Measurements from ENCODE around the gene NATD1. TPM values are rescaled to one million over a fixed set of nuclear protein-coding genes. Genes with fewer than 3 reads are reported as not detected.

The NATD1 gene
- total and polyA plus RNA-seq, 2 experiments from 2014 or later = 3.6 to 5.0 TPM

GRCh38 chr17:21250854-21251253 is 2.4 kb downstream of the NATD1 start:
- no peak overlapping the region for H3K4me2 ChIP-seq (ENCODE audit: unreplicated experiment)
- in situ Hi-C loops (cut with MboI) = no loop called here
- no peak for DNase-seq

DNA sequence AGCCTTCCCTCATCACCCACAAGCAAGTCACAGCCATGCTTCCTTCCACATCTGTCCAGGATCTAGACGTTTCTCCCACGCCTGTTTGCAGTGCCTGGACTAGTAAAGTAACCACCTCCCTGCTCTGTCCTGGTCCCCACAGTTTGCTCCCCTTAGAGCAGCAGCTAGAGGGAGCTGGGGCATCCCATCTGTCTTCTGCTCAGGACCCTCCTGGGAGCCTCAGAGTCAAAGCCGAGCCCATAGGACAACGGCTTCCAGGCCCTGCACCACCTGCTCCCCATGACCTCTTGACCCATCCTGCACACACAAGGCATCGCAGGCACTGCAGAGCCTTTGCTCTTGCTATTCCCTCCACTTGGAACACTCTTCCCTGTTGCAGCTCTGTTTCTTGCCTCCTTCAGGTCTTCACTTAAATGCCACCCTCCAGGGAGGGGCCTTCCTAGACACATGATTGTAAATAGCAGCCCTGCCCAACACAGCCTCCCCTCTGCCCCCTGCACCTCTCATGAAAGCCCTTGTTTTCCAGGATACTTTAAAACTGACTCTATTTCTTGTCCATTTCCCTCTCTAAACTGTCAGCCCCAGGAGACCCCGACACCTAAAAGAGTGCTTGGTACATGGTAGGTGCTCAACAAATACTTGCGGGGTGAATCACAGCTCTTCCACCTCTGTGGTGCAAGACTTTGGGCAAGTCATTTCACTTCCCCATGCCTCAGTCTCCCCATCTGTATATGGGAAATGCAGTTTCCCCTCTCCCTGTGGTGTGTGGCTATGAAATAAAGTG is 3.1 kb downstream of the NATD1 start:
- no peaks in the 10 kb centered on the region for H3F3A ChIP-seq (ENCODE audit: insufficient read depth)
- no peaks in the 10 kb centered on the region for H3K9me2 ChIP-seq (ENCODE audit: insufficient read depth)
- no peaks in the 10 kb centered on the region for H3K4me1 ChIP-seq (ENCODE audit: insufficient read depth)
- H3K4me3 ChIP-seq = no peak overlapping the region
- in situ Hi-C loops (cut with MboI) = no loop called here
- H3K27me3 ChIP-seq (replicated peaks; ENCODE audit: insufficient read depth) = no peaks in the 10 kb centered on the region
- H3K9me3 ChIP-seq (ENCODE audit: low read depth) = no peaks in the 10 kb centered on the region
- 69 to 72% methylated on average over 7 of the region's 7 CpGs for WGBS, 2 experiments (ENCODE audit: low coverage in 1 of 2, low lambda C conversion rate in 2 of 2, missing lambda C conversion rate in 2 of 2)
- 0 out of 2 replicates have a peak, but pooled peaks cover 5% of the 10 kb centered on the region for H3K79me2 ChIP-seq (ENCODE audit: insufficient read depth)
- DNase-seq = no peak
- H3K9ac ChIP-seq = no peak overlapping the region
- no peaks in the 10 kb centered on the region for H3K36me3 ChIP-seq (ENCODE audit: low read depth)
- H4K20me1 ChIP-seq (ENCODE audit: insufficient read depth) = no peaks in the 10 kb centered on the region
- H3K4me2 ChIP-seq (ENCODE audit: unreplicated experiment) = no peak overlapping the region
- no peak overlapping the region for H2AFZ ChIP-seq
- no peak overlapping the region for H3K27ac ChIP-seq
- no peak for TF ChIP-seq EZH2 (IDR thresholded peaks at IDR 0.05; ENCODE audit: insufficient read depth, poor library complexity, severe bottlenecking)
- TF ChIP-seq EZH2phosphoT487 (IDR thresholded peaks at IDR 0.05; ENCODE audit: insufficient read depth, low read depth) = no peak

More at GRCh38 chr17:21250854-21251253, 2.4 kb downstream of the NATD1 start:
- H3K4me3 ChIP-seq = no peak overlapping the region
- no peak overlapping the region for H2AFZ ChIP-seq
- no peak overlapping the region for H3K9ac ChIP-seq
- no peak overlapping the region for H3K27ac ChIP-seq
- no peaks in the 10 kb centered on the region for H3K36me3 ChIP-seq (ENCODE audit: low read depth)
- H3F3A ChIP-seq (ENCODE audit: insufficient read depth) = no peaks in the 10 kb centered on the region
- no peaks in the 10 kb centered on the region for H3K9me2 ChIP-seq (ENCODE audit: insufficient read depth)
- no peaks in the 10 kb centered on the region for H4K20me1 ChIP-seq (ENCODE audit: insufficient read depth)
- H3K9me3 ChIP-seq (ENCODE audit: low read depth) = no peaks in the 10 kb centered on the region
- no peaks in the 10 kb centered on the region for H3K4me1 ChIP-seq (ENCODE audit: insufficient read depth)
- 0 out of 2 replicates have a peak, but pooled peaks cover 5% of the 10 kb centered on the region for H3K79me2 ChIP-seq (ENCODE audit: insufficient read depth)
- no peak for TF ChIP-seq EZH2 (IDR thresholded peaks at IDR 0.05; ENCODE audit: insufficient read depth, poor library complexity, severe bottlenecking)
- TF ChIP-seq EZH2phosphoT487 (IDR thresholded peaks at IDR 0.05; ENCODE audit: insufficient read depth, low read depth) = no peak
- no peaks in the 10 kb centered on the region for H3K27me3 ChIP-seq (replicated peaks; ENCODE audit: insufficient read depth)
- 26 to 30% methylated on average over 3 to 4 of the region's 4 CpGs for WGBS, 2 experiments (ENCODE audit: low coverage in 1 of 2, low lambda C conversion rate in 2 of 2, missing lambda C conversion rate in 2 of 2)

- Histone ChIP-seq H3K36me3 (ENCODE audit: low read depth) (no peaks in the 10 kb centered on the region), H3K4me2 (ENCODE audit: unreplicated experiment) (no peak overlapping the region), H3K79me2 (ENCODE audit: insufficient read depth) (0 out of 2 replicates have a peak, but pooled peaks cover 5% of the 10 kb centered on the region), H3K4me3 (no peak overlapping the region), H3F3A (ENCODE audit: insufficient read depth) (no peaks in the 10 kb centered on the region), H3K27ac (no peak overlapping the region), H4K20me1 (ENCODE audit: insufficient read depth) (no peaks in the 10 kb centered on the region), H3K9me3 (ENCODE audit: low read depth) (no peaks in the 10 kb centered on the region), H2AFZ (no peak overlapping the region), H3K9me2 (ENCODE audit: insufficient read depth) (no peaks in the 10 kb centered on the region), H3K4me1 (ENCODE audit: insufficient read depth) (no peaks in the 10 kb centered on the region), H3K9ac (no peak overlapping the region), H3K27me3 (replicated peaks; ENCODE audit: insufficient read depth) (no peaks in the 10 kb centered on the region)
- in situ Hi-C loops (cut with MboI) = no loop called here
- WGBS, 2 experiments (ENCODE audit: low coverage in 1 of 2, low lambda C conversion rate in 2 of 2, missing lambda C conversion rate in 2 of 2) = 65 to 66% methylated on average over 12 of the region's 12 CpGs
- TF ChIP-seq EZH2 (IDR thresholded peaks at IDR 0.05; ENCODE audit: insufficient read depth, poor library complexity, severe bottlenecking) = no peak
- no peak for TF ChIP-seq EZH2phosphoT487 (IDR thresholded peaks at IDR 0.05; ENCODE audit: insufficient read depth, low read depth)
- no peak for DNase-seq
These were observed 4.0 kb downstream of the NATD1 start for GRCh38 chr17:21249086-21249795.

DNA sequence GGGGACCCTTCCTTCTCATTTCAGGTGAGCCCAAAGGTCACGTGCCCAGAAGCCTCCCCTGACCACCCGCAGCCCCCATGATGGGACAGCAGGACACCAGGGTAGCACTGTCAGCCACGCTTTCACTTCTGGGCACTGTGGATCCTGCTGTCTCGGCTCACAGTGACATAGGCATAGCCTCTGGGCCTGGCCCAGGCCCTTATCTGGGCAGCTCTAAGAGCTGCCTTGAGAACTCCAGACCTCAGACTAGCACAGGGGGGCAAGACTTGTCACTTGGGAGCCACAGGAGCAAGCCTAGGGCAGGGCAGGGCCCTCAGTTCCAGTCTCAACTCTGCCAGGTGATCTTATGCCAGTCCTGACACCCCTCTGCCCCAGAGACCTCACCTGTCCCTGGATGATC is 4.7 kb downstream of the NATD1 start:
- DNase-seq = no peak
- no peaks in the 10 kb centered on the region for H3K9me2 ChIP-seq (ENCODE audit: insufficient read depth)
- H3K4me2 ChIP-seq (ENCODE audit: unreplicated experiment) = no peak overlapping the region
- H3F3A ChIP-seq (ENCODE audit: insufficient read depth) = no peaks in the 10 kb centered on the region
- 0 out of 2 replicates have a peak, but pooled peaks cover 5% of the 10 kb centered on the region for H3K79me2 ChIP-seq (ENCODE audit: insufficient read depth)
- in situ Hi-C loops (cut with MboI) = no loop called here
- no peaks in the 10 kb centered on the region for H4K20me1 ChIP-seq (ENCODE audit: insufficient read depth)
- no peak overlapping the region for H3K9ac ChIP-seq
- no peaks in the 10 kb centered on the region for H3K4me1 ChIP-seq (ENCODE audit: insufficient read depth)
- H2AFZ ChIP-seq = no peak overlapping the region
- TF ChIP-seq EZH2phosphoT487 (IDR thresholded peaks at IDR 0.05; ENCODE audit: insufficient read depth, low read depth) (no peak), EZH2 (IDR thresholded peaks at IDR 0.05; ENCODE audit: insufficient read depth, poor library complexity, severe bottlenecking) (no peak)
- no peak overlapping the region for H3K4me3 ChIP-seq
- H3K9me3 ChIP-seq (ENCODE audit: low read depth) = no peaks in the 10 kb centered on the region
- no peaks in the 10 kb centered on the region for H3K36me3 ChIP-seq (ENCODE audit: low read depth)
- no peaks in the 10 kb centered on the region for H3K27me3 ChIP-seq (replicated peaks; ENCODE audit: insufficient read depth)
- WGBS, 2 experiments (ENCODE audit: low coverage in 1 of 2, low lambda C conversion rate in 2 of 2, missing lambda C conversion rate in 2 of 2) = 78 to 84% methylated on average over 4 of the region's 4 CpGs
- H3K27ac ChIP-seq = no peak overlapping the region
